SIG-M5 treated with dmso at 0.1 percent for 504 hours (cell line): Measurements from ENCODE around the gene SLC25A47.

Source experiments
- DNase-seq: peaks from one replicate; lab custom pipeline; 2025; ENCODE audit not compliant: unreplicated experiment; lab: John Stamatoyannopoulos, UW

The SLC25A47 gene

DNA sequence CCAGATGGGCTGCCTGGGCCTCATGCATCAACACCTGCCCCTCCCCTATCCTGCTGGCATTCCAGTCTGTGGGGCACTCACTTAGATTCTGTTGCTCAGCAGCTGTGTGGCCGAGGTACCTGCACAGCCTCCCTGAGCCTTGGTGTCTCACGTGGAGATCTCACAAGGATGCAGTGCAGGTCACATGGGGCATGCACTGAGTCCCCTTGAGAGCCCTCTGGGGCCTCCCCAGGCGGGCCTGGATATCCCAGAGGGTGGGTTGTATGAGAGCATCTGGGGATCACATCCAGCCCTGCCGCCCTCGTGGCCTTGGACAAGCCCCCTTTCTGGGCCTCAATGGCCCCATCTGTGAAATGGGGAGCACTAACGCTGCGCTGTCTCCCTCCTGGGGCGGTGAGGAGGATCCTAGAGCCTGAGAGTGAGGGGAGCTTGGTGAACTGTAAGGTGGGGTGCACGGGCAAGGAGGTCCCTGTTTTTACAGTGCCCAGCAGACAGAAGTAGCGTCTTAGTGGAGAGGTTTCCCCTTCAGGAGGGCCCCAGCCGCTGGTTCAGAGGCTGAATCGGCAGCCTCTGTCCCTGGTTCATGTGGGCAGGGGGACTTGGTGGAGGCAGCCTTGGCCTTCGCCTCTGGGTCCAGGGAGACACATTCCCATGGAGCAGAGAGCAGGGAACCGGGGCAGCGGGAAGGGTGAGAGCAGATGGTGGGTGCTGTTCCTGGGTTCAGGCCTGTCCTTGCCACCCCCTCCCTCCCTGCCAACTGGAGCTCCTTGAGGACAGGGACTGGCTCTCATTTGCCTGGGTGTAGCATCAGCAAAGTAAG, 791 bp upstream of the SLC25A47 start:
- DNase-seq, result no peak

GRCh38 chr14:100323942-100324307, 786 bp downstream of the SLC25A47 start:
- DNase-seq, result no peak

GRCh38 chr14:100325231-100325632, 2.1 kb downstream of the SLC25A47 start:
- no peak for DNase-seq

DNA sequence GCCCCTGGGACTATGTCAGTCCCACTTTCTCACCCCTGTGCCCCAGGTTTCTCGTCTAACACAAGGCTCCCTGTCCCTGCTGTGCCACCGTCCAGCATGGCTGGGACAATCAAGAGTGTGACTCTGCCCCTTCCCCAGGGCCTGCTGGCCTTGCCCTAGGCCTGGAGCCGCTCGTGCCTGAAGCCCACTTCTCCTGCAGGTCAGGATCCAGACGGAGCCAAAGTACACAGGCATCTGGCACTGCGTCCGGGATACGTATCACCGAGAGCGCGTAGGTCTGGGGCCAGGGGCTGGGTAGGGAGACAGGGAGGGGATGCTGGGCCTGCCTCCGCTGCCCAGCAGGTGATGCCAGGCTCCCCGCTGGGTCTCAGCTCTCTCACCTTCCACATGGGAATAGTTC, 2.8 kb downstream of the SLC25A47 start:
- no peak for DNase-seq

DNA sequence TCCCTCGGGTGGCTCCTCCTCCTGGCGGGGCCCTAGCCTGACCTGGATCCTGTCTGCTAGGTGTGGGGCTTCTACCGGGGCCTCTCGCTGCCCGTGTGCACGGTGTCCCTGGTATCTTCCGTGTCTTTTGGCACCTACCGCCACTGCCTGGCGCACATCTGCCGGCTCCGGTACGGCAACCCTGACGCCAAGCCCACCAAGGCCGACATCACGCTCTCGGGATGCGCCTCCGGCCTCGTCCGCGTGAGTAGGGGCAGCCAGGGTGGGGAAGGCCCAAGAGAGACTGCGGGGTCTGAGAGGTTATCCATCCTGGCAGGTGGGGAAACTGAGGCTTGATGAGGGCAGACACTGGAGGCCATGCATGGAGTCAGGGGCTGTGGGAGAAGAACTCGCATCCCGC, 4.0 kb downstream of the SLC25A47 start:
- no peak for DNase-seq

- no peak for DNase-seq
Observed at GRCh38 chr14:100328495-100329163, 5.5 kb downstream of the SLC25A47 start.

- DNase-seq, result no peak
Observed at GRCh38 chr14:100329233-100330006, 6.3 kb downstream of the SLC25A47 start.

GRCh38 chr14:100330007-100330344, 6.8 kb downstream of the SLC25A47 start:
- DNase-seq, result no peak

- DNase-seq, result no peak
Observed at GRCh38 chr14:100330388-100330931, 7.3 kb downstream of the SLC25A47 start.

- no peak for DNase-seq
Observed at GRCh38 chr14:100332071-100332639, 9.0 kb downstream of the SLC25A47 start.

DNA sequence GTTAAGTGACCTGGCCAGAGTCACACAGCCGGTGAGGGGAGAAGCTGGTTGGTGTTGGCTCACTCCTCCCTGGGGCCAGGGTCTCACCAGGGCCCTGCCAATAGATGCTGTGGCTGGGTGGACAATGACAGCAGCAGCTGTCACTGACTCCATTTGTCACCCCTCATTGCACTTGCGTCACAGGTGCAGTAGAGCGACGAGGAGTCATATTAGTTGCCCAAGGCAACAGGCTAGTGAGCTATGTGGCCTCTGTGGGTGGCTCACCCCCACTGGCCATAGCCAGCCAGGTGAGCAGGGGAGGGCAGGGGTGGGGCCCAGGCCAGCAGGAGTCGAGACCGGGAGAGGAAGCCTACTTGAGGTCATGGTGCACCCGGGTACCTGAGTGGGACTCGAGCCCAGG, 9.7 kb downstream of the SLC25A47 start:
- DNase-seq, result no peak

GRCh38 chr14:100333311-100333710, 10.2 kb downstream of the SLC25A47 start:
- DNase-seq, result no peak

GRCh38 chr14:100333827-100334226, 10.7 kb downstream of the SLC25A47 start:
- no peak for DNase-seq

DNA sequence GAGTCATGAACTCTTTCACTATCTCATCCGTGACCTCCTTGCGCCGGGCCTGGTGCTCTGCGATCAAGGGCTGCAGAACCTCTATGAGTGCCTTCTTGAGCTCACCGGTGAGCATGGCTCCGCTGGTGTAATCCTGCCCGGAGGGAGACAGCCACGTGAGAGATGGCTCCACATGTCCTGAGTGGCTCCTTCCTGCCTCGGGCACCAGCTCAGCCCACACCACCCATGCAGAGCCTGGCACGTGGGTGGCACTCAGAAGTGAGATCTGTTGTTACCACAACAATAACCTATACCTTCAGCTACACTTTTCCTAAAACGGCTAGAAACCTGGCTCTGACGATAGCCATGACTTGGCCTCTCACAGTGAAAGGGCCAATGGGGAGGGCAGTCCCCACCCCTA, 11.8 kb downstream of the SLC25A47 start:
- DNase-seq, result no peak

DNA sequence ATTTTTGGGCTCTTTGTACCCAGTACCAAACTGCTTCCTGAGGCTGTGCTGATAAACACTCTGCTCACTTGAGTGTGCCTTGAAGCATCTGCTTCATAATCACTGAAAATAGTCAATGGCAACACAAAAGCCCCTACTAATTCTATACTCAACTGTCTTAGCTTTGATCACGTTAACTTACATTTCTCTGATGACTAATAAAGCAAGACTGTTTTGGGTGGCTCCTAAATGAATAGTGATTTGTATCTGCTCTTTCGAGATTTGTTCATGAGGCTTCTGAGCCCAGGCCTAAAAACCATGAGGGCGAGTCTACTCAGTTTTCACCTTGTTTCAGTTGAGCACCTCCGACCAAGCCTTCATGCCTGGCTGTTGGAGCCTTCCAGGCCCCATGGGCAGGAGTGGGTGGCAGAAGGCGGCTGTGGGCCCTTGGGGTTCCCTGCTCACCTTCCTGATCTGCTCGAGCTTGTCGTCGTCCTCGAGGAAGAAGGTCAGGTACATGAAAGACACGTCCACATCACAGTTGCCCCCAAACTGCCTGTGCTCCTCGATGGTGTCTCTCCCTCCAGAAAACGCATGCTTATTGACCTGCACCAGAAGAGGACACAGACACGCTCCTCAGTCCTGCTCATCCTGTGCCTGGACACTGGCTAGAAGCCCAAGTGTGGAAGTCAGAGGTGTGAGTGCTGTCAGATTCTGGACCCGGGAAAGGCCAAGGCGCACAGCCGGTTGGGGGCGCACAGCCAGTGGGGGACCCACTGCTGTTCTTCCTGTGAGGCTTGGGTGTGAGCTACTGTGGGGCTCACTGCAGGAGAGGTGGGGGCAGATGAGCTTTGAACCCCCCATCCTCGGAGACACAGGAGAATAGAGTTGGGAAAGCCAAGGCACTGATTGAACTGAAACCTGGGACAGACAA, 13.7 kb downstream of the SLC25A47 start:
- no peak for DNase-seq

- no peak for DNase-seq
Observed at GRCh38 chr14:100339766-100340422, 16.8 kb downstream of the SLC25A47 start.

GRCh38 chr14:100340423-100340813, 17.3 kb downstream of the SLC25A47 start:
- DNase-seq, result no peak

DNA sequence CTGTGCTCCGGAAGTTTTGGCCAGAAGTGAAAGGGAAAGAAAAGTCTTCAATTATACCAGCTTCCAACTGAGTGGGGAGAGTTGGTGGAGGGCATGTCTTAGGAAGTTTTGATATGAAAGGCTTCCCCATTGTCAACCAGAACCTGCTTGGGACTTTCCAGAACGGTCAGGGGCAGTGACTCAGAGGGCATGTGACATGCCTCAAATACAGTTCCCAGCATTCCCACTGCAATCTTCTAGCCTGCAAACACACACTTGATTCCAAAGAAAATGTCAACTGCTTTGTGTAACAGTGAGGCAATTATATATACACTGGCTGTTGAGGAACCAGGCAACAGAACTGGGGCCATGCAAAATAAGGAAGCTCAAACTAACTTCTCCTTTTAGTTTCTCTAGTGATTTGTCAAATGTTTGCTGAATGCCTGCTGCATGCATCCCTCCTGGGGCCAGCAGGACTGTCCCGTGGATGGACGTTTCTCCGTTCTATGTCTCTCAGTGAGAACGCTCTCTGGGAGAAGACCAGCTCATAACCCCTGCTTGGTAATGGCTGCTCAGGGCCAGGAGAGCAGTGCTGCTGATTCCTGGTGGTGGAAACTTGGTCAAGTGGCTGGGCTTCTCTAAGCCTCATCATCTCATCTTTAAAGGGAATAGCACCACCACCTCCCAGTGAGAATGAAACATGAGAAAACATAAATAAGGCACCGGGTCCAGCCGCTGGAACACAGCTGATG, 18.3 kb downstream of the SLC25A47 start:
- peak; percentile 95 for DNase-seq

DNA sequence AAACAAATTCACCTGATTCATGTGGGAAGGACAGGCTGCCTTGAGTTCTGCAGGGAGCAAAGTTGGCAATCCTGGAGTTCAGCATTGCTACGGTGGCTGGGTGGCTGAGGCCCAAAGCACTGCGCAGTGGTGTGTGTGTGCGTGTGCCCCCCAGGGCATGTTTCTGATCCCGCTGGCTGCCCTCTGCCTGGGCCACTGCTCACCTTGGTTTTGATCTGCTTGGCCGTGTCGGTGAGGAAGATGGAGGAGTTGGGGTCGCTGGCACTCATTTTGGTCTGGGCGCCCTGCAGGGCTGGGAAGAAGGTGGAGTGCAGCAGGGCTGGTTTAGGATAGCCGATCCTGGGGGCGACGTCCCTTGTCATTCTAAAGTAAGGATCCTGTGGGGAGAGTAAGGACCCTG, 19.1 kb downstream of the SLC25A47 start:
- no peak for DNase-seq
